SK-N-SH treated with all-trans-retinoic acid at 6 μM for 48 hours (cell line): ENCODE data around the gene ILKAP.

Experiments used
- ATAC-seq: fragments of 200-7000 bp; cut with Tn5 transposase; 3 replicates; pipeline ENCODE4 v1.9.1; 2020; ENCODE audit warnings: mild to moderate bottlenecking, moderate library complexity
- ARNTL ChIP-seq: fragments of 450-650 bp; formaldehyde crosslinking; IDR thresholded peaks from 2 replicates; pipeline ENCODE4 v1.5.0; 2020; ENCODE audit warnings: low read depth, mild to moderate bottlenecking, moderate library complexity, borderline replicate concordance
- BACH2 ChIP-seq: fragments of 250-450 bp; sonication (Bioruptor Pico); IDR thresholded peaks from 2 replicates; pipeline ENCODE4 v1.9.0; 2021; ENCODE audit warnings: mild to moderate bottlenecking, borderline replicate concordance
- CSDC2 ChIP-seq: fragments of 250-450 bp; sonication (Bioruptor Pico); IDR thresholded peaks from 2 replicates; pipeline ENCODE4 v1.5.0; 2020; ENCODE audit warnings: mild to moderate bottlenecking, moderate library complexity
- CSRNP3 ChIP-seq: fragments of 250-450 bp; sonication (Bioruptor Pico); IDR thresholded peaks from 2 replicates; pipeline ENCODE4 v1.5.1; 2021; ENCODE audit warnings: mild to moderate bottlenecking, moderate library complexity
- ESRRG ChIP-seq: fragments of 250-450 bp; sonication (Bioruptor Pico); IDR thresholded peaks from 2 replicates; pipeline ENCODE4 v1.6.1; 2021; ENCODE audit warnings: mild to moderate bottlenecking
- GLIS3 ChIP-seq: fragments of 250-450 bp; sonication (Bioruptor Pico); IDR thresholded peaks from 2 replicates; pipeline ENCODE4 v1.5.0; 2020; ENCODE audit warnings: mild to moderate bottlenecking, moderate library complexity
- ISL1 ChIP-seq: fragments of 250-450 bp; sonication (Bioruptor Pico); IDR thresholded peaks from 2 replicates; pipeline ENCODE4 v2.1.2; 2022; ENCODE audit warnings: mild to moderate bottlenecking, moderate library complexity
- OSR1 ChIP-seq: fragments of 250-450 bp; sonication (Bioruptor Pico); IDR thresholded peaks from 2 replicates; pipeline ENCODE4 v1.8.0; 2022; ENCODE audit warnings: moderate library complexity, mild to moderate bottlenecking, inconsistent platforms
- PATZ1 ChIP-seq: fragments of 250-450 bp; sonication (Bioruptor Pico); IDR thresholded peaks from 2 replicates; pipeline ENCODE4 v1.8.0; 2020; ENCODE audit warnings: mild to moderate bottlenecking, moderate library complexity, borderline replicate concordance
- PPARA ChIP-seq: fragments of 250-450 bp; sonication (Bioruptor Pico); IDR thresholded peaks from 2 replicates; pipeline ENCODE4 v1.5.0; 2020; ENCODE audit warnings: mild to moderate bottlenecking, borderline replicate concordance
- RARB ChIP-seq: fragments of 250-450 bp; sonication (Bioruptor Pico); IDR thresholded peaks from 2 replicates; pipeline ENCODE4 v1.8.0; 2021; ENCODE audit warnings: mild to moderate bottlenecking, moderate library complexity
- SNAI2 ChIP-seq: fragments of 250-450 bp; sonication (Bioruptor Pico); IDR thresholded peaks from 2 replicates; pipeline ENCODE4 v1.5.0; 2020; ENCODE audit warnings: mild to moderate bottlenecking, moderate library complexity
- TCF4 ChIP-seq: fragments of 250-450 bp; sonication (Bioruptor Pico); IDR thresholded peaks from 2 replicates; pipeline ENCODE4 v1.8.0; 2021; ENCODE audit warnings: mild to moderate bottlenecking, moderate library complexity, borderline replicate concordance
- TOX ChIP-seq: fragments of 250-450 bp; sonication (Bioruptor Pico); IDR thresholded peaks from 2 replicates; pipeline ENCODE4 v1.8.0; 2021; ENCODE audit warnings: mild to moderate bottlenecking, moderate library complexity, borderline replicate concordance
- TSHZ2 ChIP-seq: fragments of 250-450 bp; sonication (Bioruptor Pico); IDR thresholded peaks from 2 replicates; pipeline ENCODE4 v1.5.0; 2020; ENCODE audit warnings: mild to moderate bottlenecking, moderate library complexity
- ZC3H10 ChIP-seq: fragments of 250-450 bp; sonication (Bioruptor Pico); IDR thresholded peaks from 2 replicates; pipeline ENCODE4 v1.5.1; 2021; ENCODE audit warnings: mild to moderate bottlenecking, moderate library complexity
- ZFP3 ChIP-seq: fragments of 250-450 bp; sonication (Bioruptor Pico); IDR thresholded peaks from 2 replicates; pipeline ENCODE4 v1.5.0; 2020; ENCODE audit warnings: mild to moderate bottlenecking, moderate library complexity
- ZFP30 ChIP-seq: fragments of 450-650 bp; formaldehyde crosslinking; IDR thresholded peaks from 2 replicates; pipeline ENCODE4 v1.5.0; 2022; ENCODE audit warnings: mild to moderate bottlenecking, moderate library complexity
- ZNF565 ChIP-seq: fragments of 450-650 bp; formaldehyde crosslinking; conservative IDR thresholded peaks from 2 replicates; pipeline ENCODE4 v1.5.0; 2020; ENCODE audit warnings: low read depth, mild to moderate bottlenecking, moderate library complexity
- ZNF70 ChIP-seq: fragments of 450-650 bp; formaldehyde crosslinking; IDR thresholded peaks from 2 replicates; pipeline ENCODE4 v1.5.0; 2020; ENCODE audit warnings: mild to moderate bottlenecking, moderate library complexity
- ZNF8 ChIP-seq: fragments of 450-650 bp; formaldehyde crosslinking; IDR thresholded peaks from 2 replicates; pipeline ENCODE4 v1.5.0; 2020; ENCODE audit warnings: mild to moderate bottlenecking, moderate library complexity

The ILKAP gene

GRCh38 chr2:238135601-238136150 is 67.8 kb downstream of the ILKAP start (continued):
- TF ChIP-seq TSHZ2 (no peak), ZNF8 (CRISPR knock-in tag) (no peak)

GRCh38 chr2:238134393-238134785 is 69.1 kb downstream of the ILKAP start:
- no peak for ATAC-seq
- TF ChIP-seq ISL1 (CRISPR knock-in tag) (no peak), ZFP30 (CRISPR knock-in tag) (no peak), TSHZ2 (no peak), TCF4 (CRISPR knock-in tag) (no peak), PATZ1 (no peak), ZNF565 (CRISPR knock-in tag) (no peak), ZFP3 (CRISPR knock-in tag) (no peak), PPARA (CRISPR knock-in tag) (no peak), ESRRG (CRISPR knock-in tag) (no peak), ARNTL (CRISPR knock-in tag) (no peak), SNAI2 (CRISPR knock-in tag) (no peak), OSR1 (no peak), GLIS3 (CRISPR knock-in tag) (no peak), RARB (CRISPR knock-in tag) (no peak), BACH2 (CRISPR knock-in tag) (no peak)

- ATAC-seq = peak; percentile 44; the same call in 2 of the 3 replicates
- no peak for TF ChIP-seq SNAI2 (CRISPR knock-in tag)
- no peak for TF ChIP-seq ZNF8 (CRISPR knock-in tag)
- TF ChIP-seq PPARA (CRISPR knock-in tag) = no peak
- no peak for TF ChIP-seq ZNF565 (CRISPR knock-in tag)
- TF ChIP-seq ESRRG (CRISPR knock-in tag) = no peak
- TF ChIP-seq BACH2 (CRISPR knock-in tag) = no peak
- TF ChIP-seq GLIS3 (CRISPR knock-in tag) = no peak
- TF ChIP-seq PATZ1 = no peak
- no peak for TF ChIP-seq TCF4 (CRISPR knock-in tag)
- TF ChIP-seq TOX (CRISPR knock-in tag) = no peak
- TF ChIP-seq ZNF70 (CRISPR knock-in tag) = no peak
- TF ChIP-seq TSHZ2 = no peak
- TF ChIP-seq CSRNP3 (CRISPR knock-in tag) = no peak
- no peak for TF ChIP-seq CSDC2 (CRISPR knock-in tag)
- TF ChIP-seq ZC3H10 = no peak
- no peak for TF ChIP-seq ISL1 (CRISPR knock-in tag)
These were observed 69.7 kb downstream of the ILKAP start for GRCh38 chr2:238133499-238134392.
